LHCN-M2 (cell line): Measurements from ENCODE around the gene KLRF2. TPM values are rescaled to one million over a fixed set of nuclear protein-coding genes. Genes with fewer than 3 reads are reported as not detected.

Experiments
- DNase-seq: peaks from one replicate; pipeline ENCODE4 v3.0.0-alpha.2; 2012; ENCODE audit warnings: low read depth
- total RNA-seq: library from RNA; depleted of rRNA; stranded (reverse); fragments of >200 nt; gene quantifications from 2 replicates; pipeline ENCODE4 v1.2.3, GENCODE V29; 2014; rRNA removed

The KLRF2 gene
- total RNA-seq, 1 experiment from 2014 or later, result not detected

DNA sequence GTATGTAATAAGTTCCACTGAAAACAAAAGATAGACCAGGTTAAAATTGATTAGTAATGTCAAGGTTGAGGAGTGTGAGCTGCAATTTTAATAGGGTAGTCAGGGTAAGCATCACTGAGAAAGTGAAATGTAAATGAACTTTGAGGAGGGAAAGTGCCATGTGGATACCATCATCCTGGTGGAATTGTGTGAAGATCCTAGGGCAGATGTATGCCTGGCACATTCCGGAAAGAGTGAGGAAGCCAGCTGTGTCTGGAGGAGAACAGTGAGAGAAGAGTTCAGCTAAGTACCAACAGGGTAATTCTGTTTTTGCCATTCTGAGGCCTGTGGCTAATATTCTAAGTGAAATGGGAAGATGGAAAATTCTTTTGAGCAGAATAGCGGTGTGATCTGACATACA is 53.7 kb downstream of the KLRF2 start:
- no peak for DNase-seq

DNA sequence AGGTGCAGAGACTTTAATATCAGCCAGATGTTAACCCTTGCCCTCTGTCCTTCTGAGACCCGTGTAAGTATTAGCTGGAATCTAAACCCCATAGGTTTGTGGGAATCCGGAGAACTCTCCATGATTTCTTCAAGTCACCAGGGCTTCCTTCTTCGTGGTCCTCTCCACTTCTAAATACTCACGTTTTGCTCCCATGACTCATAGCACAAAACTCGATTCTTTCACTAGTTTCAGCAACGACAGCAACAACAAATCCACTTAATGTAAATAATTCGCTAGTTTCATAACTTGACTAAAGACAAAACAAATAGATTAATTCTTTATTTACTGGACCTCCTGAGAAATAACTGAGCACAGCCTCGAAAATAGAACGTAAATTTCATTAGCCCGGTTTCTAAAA is 55.3 kb downstream of the KLRF2 start:
- DNase-seq, result no peak

DNA sequence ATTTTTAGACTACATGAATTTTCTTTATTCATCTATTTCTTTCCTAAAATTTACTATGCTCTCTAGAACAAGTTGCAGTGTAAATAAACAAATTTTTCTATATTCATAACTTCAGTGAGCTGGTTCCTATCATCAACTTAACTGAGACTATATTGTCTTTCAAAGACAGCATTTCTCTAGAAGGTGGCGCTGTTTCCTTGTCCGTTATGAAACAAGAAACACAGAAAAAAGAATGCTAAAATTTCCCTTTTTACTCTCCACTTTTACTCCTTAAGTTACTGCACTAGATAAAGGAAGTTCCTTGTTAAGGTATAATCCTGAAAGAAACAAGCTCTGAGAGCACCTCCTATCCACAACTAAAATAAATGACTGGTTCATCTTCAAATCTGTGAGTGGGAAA is 59.1 kb downstream of the KLRF2 start:
- peak; percentile 8 for DNase-seq

DNA sequence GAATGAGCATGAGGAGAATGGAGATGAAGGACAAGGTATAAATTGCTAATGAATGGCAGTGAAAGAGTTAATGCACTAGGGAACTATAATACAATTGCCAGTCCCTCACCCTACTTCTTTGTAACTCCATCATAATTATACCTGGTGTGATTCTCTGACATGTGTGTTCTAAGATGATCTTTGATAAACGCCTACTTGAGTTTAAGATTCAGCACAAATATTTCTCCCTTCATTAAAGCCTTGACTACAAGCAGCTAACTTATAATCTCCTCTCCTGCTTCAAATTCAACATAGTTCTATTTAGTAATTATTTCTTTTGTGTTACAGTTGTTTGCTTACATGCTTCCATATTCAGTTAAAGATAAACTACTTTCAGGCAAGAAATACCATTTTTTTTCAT is 60.5 kb downstream of the KLRF2 start:
- DNase-seq, result no peak

DNA sequence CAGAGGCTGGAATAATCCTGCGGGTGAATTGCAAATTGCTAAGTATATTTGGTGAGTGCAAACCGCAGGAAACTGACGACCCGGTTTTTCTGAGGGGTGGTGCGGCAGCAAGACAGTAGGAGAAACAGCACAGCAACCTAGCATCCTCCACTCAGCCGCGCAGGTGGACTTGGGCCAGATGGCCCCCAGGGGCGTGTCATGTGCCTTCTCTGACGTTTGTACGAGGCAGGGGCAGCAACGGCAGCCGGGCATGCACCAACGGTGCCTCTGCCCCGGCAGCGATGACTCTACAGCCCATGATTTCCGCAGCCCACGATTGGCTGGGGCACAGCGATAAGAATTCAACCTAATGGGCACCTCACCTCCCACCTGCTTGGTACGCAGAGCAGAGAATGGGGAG is 62.0 kb downstream of the KLRF2 start:
- DNase-seq, result no peak

DNA sequence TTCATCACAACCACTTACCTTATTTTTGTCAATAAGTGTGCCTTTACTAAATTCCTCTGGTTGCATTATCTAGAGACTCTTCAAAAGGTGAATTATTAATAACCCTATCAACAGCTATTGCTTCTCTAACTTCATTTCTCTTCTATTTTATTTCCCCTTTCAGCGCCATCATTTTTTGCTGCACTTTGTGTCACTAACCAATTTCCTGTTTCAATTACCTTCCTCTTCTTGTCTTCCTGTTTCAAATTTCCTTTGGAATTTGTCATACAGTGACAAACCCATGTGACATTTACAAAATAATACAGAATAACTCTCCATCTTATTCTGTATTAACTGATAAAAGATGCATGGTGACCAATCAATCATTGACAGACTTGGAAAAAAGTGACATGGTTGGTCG is 63.1 kb downstream of the KLRF2 start:
- DNase-seq, result no peak

Other genes starting within 250 kb of the KLRF2 start
- 2.5 and 2.8 TPM in 2 replicates for gene CLEC2D, start 211.8 kb upstream of the KLRF2 start, total RNA-seq
- not detected in 2 replicates for gene CLECL1, start 148.4 kb upstream of the KLRF2 start, total RNA-seq
- not detected in 2 replicates for gene CD69, start 120.6 kb upstream of the KLRF2 start, total RNA-seq
- not detected in 2 replicates for gene KLRF1, start 54.0 kb upstream of the KLRF2 start, total RNA-seq
- 7.8 and 16.2 TPM in 2 replicates for gene CLEC2B, start 12.1 kb upstream of the KLRF2 start, total RNA-seq
- not detected in 2 replicates for gene CLEC2A, start 50.9 kb downstream of the KLRF2 start, total RNA-seq
- not detected in 2 replicates for gene CLEC12A, start 89.9 kb downstream of the KLRF2 start, total RNA-seq
- gene CLEC1B, start 117.6 kb downstream of the KLRF2 start, total RNA-seq, result not detected in 2 replicates
- not detected in 2 replicates for gene CLEC12B, start 129.1 kb downstream of the KLRF2 start, total RNA-seq
- not detected in 2 replicates for gene CLEC9A, start 149.2 kb downstream of the KLRF2 start, total RNA-seq
- gene CLEC1A, start 217.5 kb downstream of the KLRF2 start, total RNA-seq, result not detected in 2 replicates
- not detected in 2 replicates for gene CLEC7A, start 248.7 kb downstream of the KLRF2 start, total RNA-seq